HepG2 (cell line): ENCODE results near the gene JUND. TPM values are rescaled to one million over a fixed set of nuclear protein-coding genes. Genes with fewer than 3 reads are reported as not detected.
A peak's percentile ranks its signal among the peaks of the same experiment; 100 is the strongest.

Experiments
- ATAC-seq: fragments of 200-7000 bp; cut with Tn5 transposase; 3 replicates; pipeline ENCODE4 v1.9.1; 2020; ENCODE audit warnings: mild to moderate bottlenecking, moderate library complexity
- BruUV-seq: library from RNA; stranded (reverse); fragments of 400-500 nt; replicated peaks from 2 replicates; lab custom pipeline; 2021; lab: Mats Ljungman, UMichigan
- CTCF ChIA-PET: fragments of 300-600 bp; formaldehyde crosslinking; extraction: SDS; loops from one replicate; lab custom pipeline; 2021; ENCODE audit warnings: low total read pairs, inconsistent platforms, low intra/inter-chr PET ratio; lab: Yijun Ruan, JAX
- POLR2A ChIA-PET: fragments of 350-600 bp; sonication (Branson Sonifier 250); formaldehyde crosslinking; loops from one replicate; lab custom pipeline; 2020; ENCODE audit warnings: antibody characterized with exemption, inconsistent platforms; lab: Yijun Ruan, JAX
- DNase-seq: peaks from one replicate; pipeline ENCODE4 v3.0.0-alpha.2; 2015; ENCODE audit warnings: low spot score
- FAIRE-seq: peaks from 3 replicates; lab custom pipeline; 2011; peaks lifted over from hg19 to GRCh38; lab: Jason Lieb, UNC
- H2AFZ ChIP-seq: one replicate; pipeline ENCODE4 v1.6.1; 2011; ENCODE audit warnings: low read length, inconsistent platforms
- H3K27ac ChIP-seq: fragments of 300-600 bp; 3 replicates; pipeline ENCODE4 v1.8.0; 2011; ENCODE audit warnings: mixed run types, mild to moderate bottlenecking, mixed read lengths, low read length, inconsistent platforms; ENCODE audit not compliant: insufficient read depth; ENCODE audit errors: extremely low read length
- H3K27me3 ChIP-seq, 2 experiments: fragments of 200-600 bp in 1 of 2; 2 replicates in 1 of 2; 3 replicates in 1 of 2; pipeline versions ENCODE4 v1.6.0 to v1.8.0; 2011; ENCODE audit warnings: low read length in 2 of 2, mild to moderate bottlenecking in 2 of 2, moderate library complexity in 2 of 2, inconsistent platforms in 1 of 2; ENCODE audit not compliant: insufficient read depth in 2 of 2, control insufficient read depth in 1 of 2
- H3K36me3 ChIP-seq, 2 experiments: fragments of 200-600 bp in 1 of 2; replicated peaks in 1 of 2; 2 replicates in 1 of 2; 3 replicates in 1 of 2; pipeline versions ENCODE4 v1.5.1 to v1.8.0; 2011; ENCODE audit warnings: low read length in 2 of 2, inconsistent platforms in 1 of 2; ENCODE audit not compliant: insufficient read depth in 2 of 2, control insufficient read depth in 1 of 2
- H3K4me1 ChIP-seq: 2 replicates; pipeline ENCODE4 v1.5.1; 2012; ENCODE audit warnings: low read length, inconsistent platforms; ENCODE audit not compliant: insufficient read depth
- H3K4me2 ChIP-seq: 2 replicates; pipeline ENCODE4 v1.6.0; 2011; ENCODE audit warnings: low read depth, low read length, inconsistent platforms
- H3K4me3 ChIP-seq, 3 experiments: fragments of 200-600 bp in 1 of 3; sonication (generic), shearing (Covaris generic) in 1 of 3; replicated peaks in 1 of 3; 2 replicates each; pipeline ENCODE4 v1.5.1; 2011 to 2016; ENCODE audit warnings: low read length in 3 of 3, inconsistent platforms in 2 of 3, low read depth in 2 of 3, mild to moderate bottlenecking in 2 of 3, control low read depth in 1 of 3, mixed read lengths in 1 of 3; ENCODE audit not compliant: insufficient read depth in 1 of 3
- H3K79me2 ChIP-seq: one replicate; pipeline ENCODE4 v1.6.1; 2011; ENCODE audit warnings: low read length, inconsistent platforms; ENCODE audit not compliant: insufficient read depth
- H3K9ac ChIP-seq: 2 replicates; pipeline ENCODE4 v1.6.0; 2011; ENCODE audit warnings: mild to moderate bottlenecking, low read depth, low read length, inconsistent platforms; ENCODE audit not compliant: insufficient read depth
- H3K9me3 ChIP-seq: 2 replicates; pipeline ENCODE4 v1.5.1; 2012; ENCODE audit warnings: mild to moderate bottlenecking, low read length
- H4K20me1 ChIP-seq: 2 replicates; pipeline ENCODE4 v1.6.0; 2011; ENCODE audit warnings: inconsistent platforms, mild to moderate bottlenecking, low read length, moderate library complexity; ENCODE audit not compliant: insufficient read depth
- AGO2 ChIP-seq: fragments of 200-400 bp; formaldehyde crosslinking; optimal IDR thresholded peaks from 2 replicates; pipeline ENCODE3; 2017; ENCODE audit warnings: mild to moderate bottlenecking, low read depth, low read length, moderate library complexity
- ELF4 ChIP-seq: sonication (generic); formaldehyde crosslinking; IDR thresholded peaks from 2 replicates; pipeline ENCODE4 v1.5.0; 2020; ENCODE audit warnings: missing genetic modification reagents, mild to moderate bottlenecking, moderate library complexity, borderline replicate concordance
- HNF1A ChIP-seq, 2 experiments: sonication (generic) in 1 of 2; formaldehyde crosslinking in 1 of 2; IDR thresholded peaks; 2 replicates each; pipeline versions ENCODE4 v1.4.0 to v1.6.1; 2016 to 2020; ENCODE audit warnings: borderline replicate concordance in 1 of 2, low read depth in 1 of 2, mild to moderate bottlenecking in 1 of 2, missing genetic modification reagents in 1 of 2
- MXD1 ChIP-seq: sonication (generic); formaldehyde crosslinking; IDR thresholded peaks from 2 replicates; pipeline ENCODE4 v1.4.0; 2020; ENCODE audit warnings: mild to moderate bottlenecking, missing genetic modification reagents
- RBFOX2 ChIP-seq: fragments of 200-400 bp; formaldehyde crosslinking; IDR thresholded peaks from 2 replicates; pipeline ENCODE4 v1.6.1; 2017; ENCODE audit warnings: low read depth, mild to moderate bottlenecking, low read length
- WGBS: methylation state at CpG from one replicate; pipeline ENCODE4 v1.1.6; 2017; ENCODE audit warnings: low lambda C conversion rate; 5-methylcytosine and 5-hydroxymethylcytosine counted together
- in situ Hi-C: cut with HindIII; loops from 2 replicates; pipeline ENCODE4 v1.10.0; 2017; ENCODE audit warnings: low pct_unique_long_range_greater_than_20kb; ENCODE audit not compliant: extremely low pct_ligation_motif_present
- intact Hi-C: fragments of 100-400 bp; cut with micrococcal nuclease; formaldehyde crosslinking; loops from one replicate; pipeline ENCODE4 v1.10.0; 2022; ENCODE audit not compliant: unreplicated experiment
- polyA plus RNA-seq, 8 experiments: library from polyadenylated mRNA; depleted of rRNA in 3 of 8; stranded (reverse) in 7 of 8; unstranded in 1 of 8; fragments of >200 nt; fragmentation: Illumina TruSeq in 4 of 8; extraction: Trizol in 4 of 8; gene quantifications; 2 replicates each; pipeline versions ENCODE4 v1.2.1 to v1.2.3, GENCODE V29; 2011 to 2016; ENCODE audit warnings: low read depth in 4 of 8, missing spikeins in 1 of 8, mixed read lengths in 1 of 8; ENCODE audit not compliant: insufficient read depth in 1 of 8
- total RNA-seq, 5 experiments: library from RNA; depleted of rRNA; stranded (reverse); fragments of >200 nt; fragmentation: Illumina TruSeq; extraction: Trizol; gene quantifications; 2 replicates each; pipeline ENCODE4 v1.2.3, GENCODE V29; 2016; ENCODE audit warnings: low read depth in 1 of 5

JUND gene
- total and polyA plus RNA-seq, 2 of the 13 experiments (the other 11 are each of a cell fraction or from before 2014, with no cell fraction given) = 41.2 to 59.8 TPM

GRCh38 chr19:18311502-18312091 is 30.2 kb upstream of the JUND start:
- Histone ChIP-seq H3K36me3 (peaks cover 6 to 29% of the 10 kb centered on the region in 2 experiments; a peak in 4 of 5 replicates), H3K4me2 (no peak overlapping the region), H2AFZ (no peak overlapping the region), H4K20me1 (no peaks in the 10 kb centered on the region), H3K9me3 (no peaks in the 10 kb centered on the region), H3K27ac (peak overlapping the region; percentile 32), H3K79me2 (peaks cover 1% of the 10 kb centered on the region), H3K27me3 (no peaks in the 10 kb centered on the region), H3K4me1 (peaks cover 84% of the 10 kb centered on the region), H3K9ac (no peak overlapping the region), H3K4me3 (no peak overlapping the region)
- in situ Hi-C loops = no loop called here
- no TSS peak for BruUV-seq
- ChIA-PET CTCF (no interaction called here), POLR2A (interaction anchor here (1.0 to 1.7 kb wide), 2 partner anchors 11 to 30 kb away, joined by 6 read pairs; partner anchors contain the start of genes JUND and LSM4)
- TF ChIP-seq RBFOX2 = 0 out of 2 replicates have a peak, but pooled peaks have one; percentile 23
- TF ChIP-seq ELF4 (CRISPR knock-in tag) = no peak
- TF ChIP-seq AGO2 = peak; percentile 74
- FAIRE-seq (no peak), DNase-seq (no peak), ATAC-seq (no peak)
- intact Hi-C loops = no loop called here
- 96% methylated on average over 13 of the region's 22 CpGs for WGBS

DNA sequence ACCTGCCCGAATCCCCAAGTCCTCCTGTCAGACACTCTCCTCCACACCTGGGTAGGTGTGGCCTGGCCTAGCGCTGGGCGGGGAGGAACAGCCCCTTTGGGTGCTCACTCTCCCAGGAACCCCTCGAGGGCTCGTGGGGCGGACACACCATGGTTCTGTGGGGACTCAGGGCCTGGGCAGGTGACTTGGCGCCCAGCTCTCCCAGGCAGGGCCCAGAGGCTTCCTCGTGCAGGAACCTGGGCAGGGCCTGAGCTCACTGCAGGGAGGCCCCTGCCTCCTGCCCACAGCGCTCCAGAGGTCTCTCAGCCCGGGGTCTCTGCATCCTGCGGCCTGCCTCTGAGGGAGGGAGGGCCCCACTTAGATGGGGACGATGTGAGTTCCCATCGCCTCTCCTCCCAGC is 29.5 kb upstream of the JUND start:
- ATAC-seq = no peak
- H4K20me1 ChIP-seq = no peaks in the 10 kb centered on the region
- no peak overlapping the region for H2AFZ ChIP-seq
- H3K4me2 ChIP-seq = no peak overlapping the region
- peaks cover 78% of the 10 kb centered on the region for H3K4me1 ChIP-seq
- POLR2A ChIA-PET = no interaction called here
- 0 out of 2 replicates have a peak, but pooled peaks have one; percentile 36 for TF ChIP-seq RBFOX2
- 0 out of 2 replicates have a peak, but pooled peaks have one; percentile 36 for TF ChIP-seq MXD1 (CRISPR knock-in tag)
- TF ChIP-seq HNF1A (IDR thresholded peaks at IDR 0.05; ENCODE audit: low read depth) = no peak
- TF ChIP-seq HNF1A (CRISPR knock-in tag; IDR thresholded peaks at IDR 0.05; ENCODE audit: borderline replicate concordance) = no peak
- TF ChIP-seq, all 625 proteins: peak for 2
- FAIRE-seq (no peak), DNase-seq (no peak)
- Histone ChIP-seq H3K27me3 (no peaks in the 10 kb centered on the region), H3K4me3 (no peak overlapping the region), H3K9ac (no peak overlapping the region), H3K36me3 (peaks cover 6 to 29% of the 10 kb centered on the region in 2 experiments; a peak in 4 of 5 replicates), H3K27ac (peak overlapping the region; percentile 30), H3K79me2 (no peaks in the 10 kb centered on the region), H3K9me3 (no peaks in the 10 kb centered on the region)
- CTCF ChIA-PET = no interaction called here
- in situ Hi-C loops (no loop called here), intact Hi-C loops (no loop called here)
- BruUV-seq = no TSS peak
- 95% methylated on average over 7 of the region's 13 CpGs for WGBS
